GM19455 (cell line): ENCODE measurements around the gene CYBC1.

Experiments used
- ATAC-seq: cut with Tn5 transposase; IDR thresholded peaks from one replicate; pipeline ENCODE4 v1.9.1; 2021; ENCODE audit not compliant: unreplicated experiment

The CYBC1 gene

DNA sequence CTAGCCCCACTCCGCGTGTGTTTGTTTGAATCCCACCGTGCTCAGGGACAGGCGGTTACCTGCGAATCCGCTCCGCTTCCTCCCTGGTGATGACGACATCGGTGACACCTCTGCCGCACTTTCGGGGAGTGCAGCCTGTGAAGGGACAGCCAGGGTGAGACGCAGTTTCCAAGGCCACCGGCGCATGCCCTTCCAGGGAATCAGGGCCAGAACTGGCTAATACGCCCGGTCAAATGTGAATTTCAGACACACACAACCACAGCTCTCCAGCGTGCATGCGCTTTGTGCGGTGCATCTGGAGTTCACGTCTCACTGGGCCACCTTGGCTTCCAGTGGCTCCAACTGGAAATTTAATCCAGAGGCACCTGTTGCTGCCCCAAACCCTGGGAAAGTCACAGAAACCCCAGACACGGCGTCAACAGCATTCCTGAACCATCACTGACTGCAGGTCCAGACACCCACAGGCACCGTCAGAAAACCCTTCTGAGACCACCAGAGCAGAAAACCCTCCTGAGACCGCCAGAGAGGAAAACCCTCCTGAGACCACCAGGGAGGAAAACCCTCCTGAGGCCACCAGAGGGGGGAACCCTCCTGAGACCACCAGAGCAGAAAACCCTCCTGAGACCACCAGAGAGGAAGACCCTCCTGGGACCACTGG lies 39.0 kb downstream of the CYBC1 start:
- ATAC-seq: no peak

DNA sequence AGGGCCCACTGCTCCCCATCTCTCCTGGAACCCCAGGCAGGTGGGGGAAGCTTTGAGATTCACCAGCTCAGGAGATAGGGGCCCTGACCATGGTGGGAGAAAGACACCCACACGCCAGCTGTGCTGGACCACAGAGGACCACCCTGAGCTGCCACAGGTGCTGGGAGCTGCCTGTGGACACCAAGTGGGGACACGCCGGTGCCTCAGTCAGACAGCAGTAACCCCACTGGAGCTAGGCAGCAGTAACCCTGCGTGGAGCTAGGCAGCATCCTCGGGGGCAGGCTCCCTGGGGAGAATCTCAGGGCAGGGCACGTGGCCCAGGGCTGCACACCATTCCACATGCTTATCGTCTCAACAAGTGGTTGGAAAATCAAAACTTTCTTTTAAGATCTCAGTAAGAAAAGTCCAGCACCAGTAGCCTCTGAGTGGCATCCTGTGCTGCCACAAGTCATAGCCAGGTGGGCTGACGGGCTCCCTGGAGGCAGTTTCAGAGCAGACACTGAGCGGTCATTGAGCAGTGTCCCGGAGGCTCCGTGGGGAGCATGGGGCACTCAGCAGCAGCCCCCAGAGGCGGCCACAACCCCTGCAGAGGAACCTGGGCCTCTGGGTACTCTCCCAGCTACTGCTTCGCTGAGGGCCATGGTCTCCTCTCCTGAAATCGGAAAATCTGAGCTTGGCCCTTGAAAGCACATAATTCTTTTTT lies 40.4 kb downstream of the CYBC1 start:
- no peak for ATAC-seq

DNA sequence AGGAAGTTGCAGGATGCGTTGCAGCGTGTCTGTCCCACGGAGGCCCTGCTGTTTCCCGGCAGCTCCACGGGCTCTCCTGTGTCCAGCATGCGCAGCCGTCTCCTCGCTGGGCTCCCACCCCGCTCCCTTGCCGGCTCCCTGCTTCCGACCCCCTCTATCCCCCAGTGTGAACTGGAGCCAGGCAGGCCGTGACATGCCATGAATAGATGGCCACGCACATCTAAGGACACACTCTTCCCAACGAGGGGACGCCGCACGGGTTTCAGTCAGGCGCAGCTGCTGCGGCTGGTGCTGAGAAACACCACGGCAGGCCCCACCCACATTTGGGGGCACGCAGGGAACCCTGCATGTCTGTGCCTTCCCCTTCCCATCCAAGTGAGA lies 41.6 kb downstream of the CYBC1 start:
- ATAC-seq: no peak

DNA sequence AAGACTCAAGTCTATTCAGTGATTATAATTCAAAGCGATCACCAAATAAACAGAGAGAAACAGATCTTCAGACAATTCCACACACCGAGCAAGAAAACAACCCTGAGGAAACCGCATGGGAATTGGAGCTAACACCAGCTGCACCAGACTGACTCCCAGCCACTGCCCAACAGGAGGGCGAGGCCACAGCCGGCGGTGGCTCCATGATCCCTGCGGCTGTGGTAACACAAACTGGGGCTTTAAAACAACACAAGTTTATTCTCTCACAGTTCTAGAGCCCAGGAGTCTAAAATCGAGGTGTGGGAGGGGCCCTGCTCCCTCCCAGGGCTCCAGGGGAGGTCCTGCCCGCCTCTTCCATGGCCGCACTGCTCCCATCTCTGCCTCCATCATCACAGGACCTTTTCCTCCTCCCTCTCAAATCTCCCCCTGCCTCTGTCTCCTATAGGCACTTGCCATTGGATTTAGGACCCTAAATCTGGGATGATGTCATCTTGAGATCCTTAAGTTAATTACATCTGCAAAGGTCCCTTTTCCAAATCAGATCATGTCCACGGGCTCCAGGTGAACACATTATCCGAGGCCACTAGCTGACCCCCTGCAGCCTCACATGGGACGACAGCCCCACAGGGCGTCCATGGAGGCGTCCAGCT lies 42.1 kb downstream of the CYBC1 start:
- ATAC-seq: no peak

DNA sequence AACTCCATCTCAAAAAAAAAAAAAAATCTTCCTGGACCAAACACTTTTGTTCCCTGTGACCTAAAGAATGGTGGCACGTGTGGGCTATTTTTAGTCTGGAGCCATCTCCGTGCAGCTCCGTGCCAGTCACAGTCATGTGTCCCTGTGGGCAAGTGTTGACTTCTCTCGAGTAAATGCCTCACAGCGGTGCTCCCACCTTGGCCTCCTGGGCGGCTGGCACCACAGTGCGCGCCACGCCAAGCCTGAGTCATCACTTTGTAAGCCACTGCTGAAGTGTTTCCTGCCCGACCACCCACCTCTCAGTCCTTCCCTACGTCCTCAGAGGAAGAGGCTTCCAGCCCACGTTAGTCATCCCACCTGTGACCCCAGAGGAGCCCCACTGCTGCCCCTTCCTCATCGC lies 43.3 kb downstream of the CYBC1 start:
- ATAC-seq: no peak

DNA sequence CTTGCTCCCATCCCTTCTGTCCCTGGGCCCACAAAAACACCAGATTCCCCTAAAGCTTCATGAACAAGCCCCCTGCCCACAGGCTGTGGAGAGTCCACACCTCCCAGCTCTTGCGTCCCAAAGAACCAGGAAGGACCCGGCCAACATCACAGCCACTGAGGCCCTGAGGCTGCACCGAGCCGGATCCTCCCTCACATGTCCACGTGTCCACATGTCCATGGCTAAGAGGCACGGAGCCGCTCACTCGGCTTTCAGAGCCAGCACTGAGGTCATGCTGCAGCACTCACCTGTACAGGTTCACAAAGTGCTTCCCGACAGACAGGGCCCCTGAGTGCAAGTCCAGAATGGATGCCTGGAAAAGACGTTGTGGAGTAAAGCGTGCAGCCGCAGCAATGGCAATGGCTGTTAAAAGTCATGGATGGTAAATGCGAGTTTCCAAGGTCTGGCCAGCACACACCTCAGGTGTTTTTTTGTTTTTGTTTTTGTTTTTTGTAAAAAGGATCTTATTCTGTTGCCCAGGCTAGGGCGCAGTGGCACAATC lies 44.4 kb downstream of the CYBC1 start:
- ATAC-seq: no peak

DNA sequence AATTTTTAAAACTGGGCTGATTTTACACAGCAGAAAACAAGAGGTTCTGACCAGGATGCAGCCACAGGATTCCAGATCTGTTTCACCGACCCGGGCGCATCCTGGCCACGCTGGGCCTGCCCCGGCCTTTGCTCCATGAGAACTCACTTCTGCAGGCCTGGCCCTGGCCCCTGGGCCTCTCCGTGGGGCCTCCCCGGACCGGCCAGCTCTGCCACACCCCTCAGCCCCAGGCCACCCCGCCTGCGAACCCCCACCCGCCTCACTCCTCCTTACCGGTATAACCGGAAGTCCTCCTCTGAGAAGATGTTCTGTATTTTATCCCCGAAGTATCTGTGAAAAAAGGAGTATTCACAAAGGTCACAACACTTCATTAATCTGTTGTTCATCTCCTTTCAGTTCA lies 45.5 kb downstream of the CYBC1 start:
- no peak for ATAC-seq

DNA sequence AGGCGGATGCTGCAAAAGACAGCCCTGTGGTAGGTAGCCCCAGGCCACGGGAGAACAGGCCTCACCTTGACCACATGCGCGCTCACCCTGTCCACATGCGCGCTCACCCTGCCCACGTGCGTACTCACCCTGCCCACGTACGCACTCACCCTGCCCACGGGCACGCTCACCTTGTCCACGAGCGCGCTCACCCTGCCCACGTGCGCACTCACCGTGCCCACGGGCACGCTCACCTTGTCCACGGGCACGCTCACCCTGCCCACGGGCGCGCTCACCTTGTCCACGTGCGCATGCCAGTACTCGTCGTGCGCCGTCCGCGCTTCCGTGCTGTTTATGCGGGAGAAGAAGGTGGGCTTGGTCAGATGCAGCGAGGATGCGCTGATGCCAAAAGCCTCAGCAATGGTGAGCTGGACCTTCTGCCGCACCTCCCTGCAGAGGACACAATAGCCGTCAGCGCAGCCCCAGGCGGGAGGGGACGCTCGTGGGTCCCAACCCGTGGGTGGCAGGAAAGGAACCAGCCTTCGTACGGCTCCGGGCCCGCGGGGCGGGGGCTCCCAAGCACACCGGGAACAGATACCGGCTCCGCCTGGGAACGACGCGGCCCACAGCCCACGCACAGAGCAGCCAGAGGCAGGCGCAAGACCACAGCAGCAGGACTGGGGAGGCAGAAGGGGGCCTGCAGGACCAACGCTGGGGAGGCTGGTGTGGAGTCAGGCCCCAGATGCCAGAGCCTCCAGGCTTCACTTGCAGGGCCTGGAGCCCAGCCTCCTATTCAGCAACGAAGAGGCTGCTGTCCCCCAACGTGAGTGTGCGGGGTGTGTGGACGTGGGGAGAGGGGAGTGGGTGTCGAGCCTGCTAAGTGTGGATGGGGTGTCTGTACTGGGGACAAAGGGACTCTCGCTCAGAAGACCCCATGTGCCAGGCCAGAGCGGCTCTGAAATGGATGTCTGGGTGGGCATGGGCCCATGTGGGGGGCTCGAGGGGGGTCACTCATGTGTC lies 46.6 kb downstream of the CYBC1 start:
- ATAC-seq: no peak

DNA sequence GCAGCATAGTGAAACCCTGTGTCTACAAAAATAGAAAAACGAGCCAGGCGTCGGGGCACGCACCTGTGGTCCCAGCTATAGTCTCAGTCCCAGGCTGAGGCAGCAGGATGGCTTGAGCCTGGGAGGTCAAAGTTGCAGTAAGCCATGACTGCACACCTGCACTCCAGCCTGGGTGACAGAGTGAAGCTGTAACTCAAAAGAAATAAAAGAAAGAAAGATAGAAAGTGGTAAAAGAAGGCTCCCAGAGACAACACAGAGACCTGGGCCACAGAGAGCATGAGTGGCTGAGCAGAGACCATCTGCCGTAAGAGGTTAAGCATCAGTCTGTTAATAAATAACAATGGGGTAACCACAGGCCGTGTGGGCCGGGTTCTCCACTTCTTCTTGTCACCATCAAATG lies 47.7 kb downstream of the CYBC1 start:
- ATAC-seq: no peak

DNA sequence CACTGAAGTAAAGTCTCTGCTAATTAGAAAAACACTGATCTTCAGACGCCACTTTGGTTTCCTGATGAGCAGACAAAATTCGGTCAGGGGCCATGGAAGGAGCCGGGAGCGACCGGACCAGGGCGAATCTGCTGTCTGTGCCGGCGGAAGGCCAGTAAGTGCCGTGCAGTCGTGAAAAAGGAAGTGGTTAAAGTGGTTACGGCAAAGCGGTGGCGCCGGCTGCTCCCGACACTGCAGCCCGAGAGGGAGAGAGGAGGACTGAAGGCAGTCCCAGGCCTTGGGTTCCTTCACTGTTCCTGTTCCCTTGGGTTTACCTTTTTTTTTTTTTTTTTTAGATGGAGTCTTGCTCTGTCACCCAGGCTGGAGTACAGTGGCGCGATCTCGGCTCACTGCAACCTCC lies 49.7 kb downstream of the CYBC1 start:
- no peak for ATAC-seq

DNA sequence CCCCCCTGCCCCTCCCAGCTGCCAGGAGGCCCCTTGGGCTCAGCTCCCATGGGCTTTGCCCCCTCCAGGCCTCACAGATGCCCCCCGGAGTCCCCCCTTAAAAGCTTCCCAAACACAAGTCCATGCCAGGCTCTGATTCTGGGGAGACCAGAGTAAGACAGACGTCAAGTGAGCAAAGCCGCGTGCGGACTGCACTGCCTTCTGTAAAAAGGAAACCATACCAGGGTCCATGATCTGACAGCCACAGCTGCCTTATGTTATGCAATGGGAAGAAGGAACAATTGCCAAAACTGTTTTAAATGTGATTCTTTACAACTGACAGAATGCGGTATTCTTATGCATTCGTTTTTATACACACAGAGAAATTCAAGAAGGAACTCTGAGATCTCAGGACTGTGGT lies 50.3 kb downstream of the CYBC1 start:
- no peak for ATAC-seq

DNA sequence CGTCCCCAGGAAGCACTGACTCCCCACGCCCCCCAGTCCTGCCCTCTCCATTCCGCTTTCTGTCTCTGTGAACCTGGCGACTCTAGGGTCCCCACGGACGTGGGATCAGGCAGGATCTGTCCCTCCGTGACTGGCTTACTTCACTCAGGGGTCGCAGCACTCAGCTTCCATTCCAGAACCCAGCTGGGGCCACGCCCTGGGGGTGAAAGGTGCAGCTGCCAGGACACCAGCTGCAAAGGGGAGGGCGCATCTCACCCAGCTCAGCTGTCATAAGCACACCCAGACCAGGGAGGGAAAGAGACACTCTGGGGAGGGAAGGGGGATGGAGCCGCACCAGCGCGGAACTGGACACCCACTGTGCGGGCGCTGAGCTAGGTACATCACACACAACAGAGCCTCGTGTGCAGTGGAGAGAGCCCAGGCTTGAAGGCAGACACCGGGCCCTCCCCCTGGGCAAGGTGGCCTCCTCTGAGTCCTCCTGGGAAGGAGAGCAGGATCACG lies 50.9 kb downstream of the CYBC1 start:
- no peak for ATAC-seq

DNA sequence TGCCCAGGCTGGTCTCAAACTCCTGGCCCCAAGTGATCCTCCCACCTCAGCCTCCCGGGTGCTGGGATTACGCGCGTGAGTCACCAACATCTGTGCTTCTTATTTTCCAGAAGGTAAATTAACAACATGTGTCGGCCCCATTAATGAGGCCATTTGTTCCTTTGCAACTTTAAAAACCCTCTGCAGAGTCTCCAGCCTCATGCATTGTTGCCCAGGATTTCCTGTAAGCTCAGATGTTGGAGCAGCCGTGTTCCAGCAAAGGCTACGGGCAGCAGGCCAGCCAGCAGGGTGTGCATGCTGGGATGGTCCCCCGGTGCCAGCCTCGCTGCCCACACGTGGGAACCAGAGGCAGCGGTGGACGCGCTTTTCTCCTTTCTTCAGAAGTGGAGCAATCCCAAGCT lies 51.5 kb downstream of the CYBC1 start:
- ATAC-seq: no peak

DNA sequence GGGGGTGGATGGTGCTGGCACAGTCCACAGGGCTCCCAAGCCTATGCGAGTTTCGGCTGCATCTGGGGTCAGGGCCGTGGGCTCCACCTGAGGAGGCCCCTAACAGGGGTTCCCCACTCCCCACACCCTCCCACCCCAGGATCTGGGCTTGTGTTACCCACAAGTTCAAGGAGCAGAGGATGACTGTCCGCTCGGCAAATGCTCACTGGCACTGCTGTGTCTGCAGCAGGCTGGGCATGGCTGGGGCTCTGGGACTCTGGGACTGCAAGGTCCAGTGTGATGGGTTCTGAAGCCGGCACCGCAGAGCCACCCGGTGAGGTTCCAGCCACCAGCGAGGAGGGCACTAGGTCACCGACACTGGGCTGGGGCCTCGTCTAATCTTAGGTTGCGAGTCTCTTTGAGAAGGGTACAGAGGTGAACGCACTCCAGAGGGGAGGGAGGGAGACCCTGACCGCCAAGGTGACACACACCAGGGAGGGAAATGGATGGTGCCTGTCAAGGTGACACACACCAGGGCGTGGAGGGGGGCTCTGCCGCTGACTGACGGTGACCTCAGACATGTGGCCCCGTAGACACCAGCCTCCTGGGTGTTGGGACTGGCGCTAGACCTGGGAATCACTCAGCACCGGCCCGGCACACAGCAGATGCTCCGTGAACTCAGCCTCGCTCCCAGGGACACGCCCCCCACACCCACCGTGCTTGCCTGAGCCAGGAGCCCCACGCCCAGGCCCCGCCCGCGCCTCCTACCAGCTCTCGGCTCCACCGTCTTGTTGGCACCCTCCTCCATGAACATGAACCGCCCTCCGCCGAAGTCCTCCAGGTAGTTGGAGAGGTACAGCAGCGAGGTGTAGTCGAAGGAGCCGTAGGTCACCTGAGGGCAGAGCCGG lies 52.9 kb downstream of the CYBC1 start:
- ATAC-seq: no peak

DNA sequence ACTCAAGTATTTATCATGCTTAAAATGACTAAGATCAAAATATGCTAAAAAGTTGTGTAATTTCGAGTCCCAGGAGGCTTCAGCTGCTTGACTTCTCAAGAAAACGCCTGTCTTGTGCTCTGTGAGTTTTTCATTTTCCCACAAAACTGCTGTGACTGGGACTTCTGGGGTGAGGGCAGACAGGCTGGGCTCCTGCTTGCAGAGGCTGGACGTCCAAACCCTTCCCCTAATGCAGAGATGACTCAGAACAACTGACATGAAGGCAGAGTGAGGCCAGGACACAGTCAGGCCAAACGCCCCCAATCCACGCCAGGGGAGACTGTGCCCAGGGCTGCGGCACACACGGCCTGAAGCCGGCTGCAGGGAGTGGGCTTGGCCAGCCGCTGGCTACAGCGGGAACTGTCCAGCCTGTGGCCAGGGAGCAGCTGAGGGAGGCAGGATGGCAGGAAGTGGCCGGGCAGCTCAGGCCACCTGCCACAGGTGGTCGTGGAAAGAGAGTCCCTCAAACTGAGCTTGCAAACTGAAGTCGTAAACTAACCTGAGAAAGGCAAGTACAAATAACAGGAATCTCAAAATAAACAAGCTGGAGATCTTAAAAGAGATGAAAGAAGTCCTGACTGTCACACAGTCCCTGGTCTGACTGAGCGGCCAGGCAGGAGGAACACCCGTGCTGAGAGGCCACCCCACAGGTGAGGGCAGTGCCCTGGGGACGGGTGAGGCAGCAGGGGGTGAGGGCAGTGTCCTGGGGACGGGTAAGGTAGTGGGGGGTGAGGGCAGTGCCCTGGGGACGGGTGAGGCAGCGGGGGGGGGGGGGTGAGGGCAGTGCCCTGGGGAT lies 53.7 kb downstream of the CYBC1 start:
- ATAC-seq: no peak

DNA sequence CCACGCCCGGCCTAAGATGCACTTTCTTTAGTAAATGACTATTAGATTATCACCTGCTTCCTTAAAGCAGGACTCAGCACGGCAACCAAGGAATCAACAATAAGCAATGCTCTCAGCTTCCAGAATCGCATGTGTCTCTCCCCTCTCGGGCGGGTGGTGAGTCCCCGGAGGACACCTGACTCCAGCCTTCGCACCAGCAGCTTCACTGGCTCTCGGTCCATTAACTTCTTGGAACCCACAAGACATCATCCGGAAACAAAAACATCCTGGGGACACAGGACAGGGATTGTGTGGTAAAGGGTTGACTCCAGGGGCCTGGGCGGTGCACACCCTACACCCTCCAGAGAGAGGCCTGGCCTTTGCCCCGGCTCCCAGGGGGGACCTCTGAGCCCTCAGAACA lies 56.3 kb downstream of the CYBC1 start:
- no peak for ATAC-seq

DNA sequence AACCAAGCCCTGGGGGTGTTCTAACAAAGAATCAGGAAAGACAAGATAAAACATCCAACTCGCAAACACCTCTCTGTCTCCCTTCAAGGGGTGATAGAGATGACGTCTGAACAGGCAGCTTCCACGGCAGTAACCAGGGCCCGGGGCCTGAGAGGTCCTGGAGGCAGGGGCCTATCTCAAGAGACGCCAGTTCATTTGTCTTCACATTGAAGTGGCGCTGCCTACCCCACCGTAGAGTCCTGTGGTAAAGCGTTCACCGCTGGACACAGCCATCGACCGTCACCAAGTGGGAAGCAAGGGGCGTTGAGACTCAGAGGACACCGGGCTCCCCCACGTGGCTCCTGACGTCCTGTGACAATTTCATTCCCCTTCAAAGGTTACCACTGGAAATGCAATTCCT lies 57.6 kb downstream of the CYBC1 start:
- ATAC-seq: no peak
